Sigmoid colon (tissue), 7 donors: ENCODE measurements around the gene PRPF18. TPM values are rescaled to one million over a fixed set of nuclear protein-coding genes. Genes with fewer than 3 reads are reported as not detected.

Experiments used
- DNase-seq: peaks from one replicate; pipeline ENCODE4 v3.0.0-alpha.2; 2019
- H3K27ac ChIP-seq, 4 donors: fragments of 200-600 bp; sonication (generic); one replicate each; pipeline ENCODE4 v1.5.1; 2016 to 2019; ENCODE audit warnings: mild to moderate bottlenecking in 1 of 4
- H3K27me3 ChIP-seq, 3 donors: fragments of 200-600 bp; sonication (generic); one replicate each; pipeline ENCODE4 v1.5.1; 2019; ENCODE audit warnings: mild to moderate bottlenecking in 1 of 3
- H3K36me3 ChIP-seq, 4 donors: fragments of 200-600 bp; sonication (generic); one replicate each; pipeline ENCODE4 v1.5.1; 2016 to 2019
- H3K4me1 ChIP-seq, 4 donors: fragments of 200-600 bp; sonication (generic); one replicate each; pipeline ENCODE4 v1.5.1; 2017 to 2019
- H3K4me3 ChIP-seq, 4 donors: fragments of 200-600 bp; sonication (generic); one replicate each; pipeline ENCODE4 v1.5.1; 2017 to 2019; ENCODE audit warnings: mild to moderate bottlenecking in 2 of 4, moderate library complexity in 1 of 4
- H3K9me3 ChIP-seq, 4 donors: fragments of 200-600 bp in 3 of 4; sonication (generic) in 3 of 4; one replicate each; pipeline versions ENCODE4 v1.5.1 to v1.6.1; 2013 to 2019
- EP300 ChIP-seq, 4 donors: sonication (generic); formaldehyde crosslinking; IDR thresholded peaks; one replicate each; pipeline ENCODE4 v1.6.1; 2017; ENCODE audit warnings: antibody characterized with exemption in 4 of 4
- POLR2A ChIP-seq, 2 donors: fragments of 450-650 bp; IDR thresholded peaks; one replicate each; pipeline ENCODE4 v1.6.1; 2016; ENCODE audit warnings: antibody characterized with exemption in 2 of 2, mild to moderate bottlenecking in 2 of 2, moderate library complexity in 2 of 2
- POLR2AphosphoS5 ChIP-seq, 4 donors: sonication (generic); formaldehyde crosslinking; IDR thresholded peaks; one replicate each; pipeline ENCODE4 v1.6.1; 2017; ENCODE audit warnings: antibody characterized with exemption in 4 of 4
- WGBS, 2 donors: extraction: QIAGEN DNeasy Blood & Tissue Kit; methylation state at CpG; one replicate each; pipeline ENCODE4 v1.1.7; 2013; 5-methylcytosine and 5-hydroxymethylcytosine counted together
- intact Hi-C: fragments of 100-400 bp; cut with DNase I; formaldehyde crosslinking; loops from one replicate; pipeline ENCODE4 v1.15.1; 2023
- polyA plus RNA-seq, 3 donors: library from polyadenylated mRNA; stranded (reverse); fragments of 200-250 nt; gene quantifications; one replicate each; pipeline ENCODE4 v1.2.3, GENCODE V29; 2013
- total RNA-seq, 4 donors: library from RNA; depleted of rRNA; stranded (reverse); fragments of >200 nt; gene quantifications; one replicate each; pipeline ENCODE4 v1.1.0, GENCODE V29; 2016
- TF ChIP-seq, protein P1 (sequence below), 4 experiments: fragments of 450-650 bp in 3 of 4; fragments of 200-600 bp in 1 of 4; IDR thresholded peaks; one replicate each; pipeline ENCODE4 v1.5.1; 2016 to 2019; ENCODE audit warnings: antibody characterized with exemption in 4 of 4, mild to moderate bottlenecking in 3 of 4, moderate library complexity in 2 of 4
- donor health status: healthy with polysubstance abuse.
- donor health status: Bipolar disorder and iron deficiency.
- donor health status: healthy.

Gene PRPF18
- total and polyA plus RNA-seq, 7 donors = 21.2 to 39.3 (median 27.5) TPM

DNA sequence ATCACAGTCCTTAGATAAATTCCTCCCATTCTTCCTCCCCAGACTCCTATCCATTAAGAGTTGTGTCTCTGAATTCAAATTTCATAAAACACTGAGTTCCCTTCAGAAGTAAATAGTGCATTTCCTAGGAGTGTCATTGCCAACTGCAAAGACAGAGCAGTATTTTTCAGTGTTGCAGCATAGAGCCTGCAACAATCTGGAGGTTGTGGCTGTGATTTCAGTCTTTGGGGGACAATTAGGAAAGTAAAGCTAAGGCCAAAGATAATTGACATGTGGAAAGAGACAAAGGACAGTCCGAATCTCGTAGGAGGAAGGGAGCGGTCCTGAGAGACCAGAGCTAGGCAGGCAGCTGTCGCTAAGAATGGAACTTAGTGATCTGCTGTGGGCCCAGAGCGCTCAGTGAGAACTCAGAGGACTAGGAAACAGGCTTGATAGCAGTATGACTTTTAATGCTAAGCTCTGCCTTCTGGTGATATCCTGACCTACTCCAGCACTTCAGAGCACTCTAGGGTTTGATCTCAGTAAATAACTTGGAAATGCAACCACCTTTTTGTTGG, 46.2 kb downstream of the PRPF18 start:
- H3K27me3 ChIP-seq = no peaks in the 10 kb centered on the region
- peaks cover 0 to 37% (median 27%) of the 10 kb centered on the region in 4 donors for H3K4me1 ChIP-seq
- peak overlapping the region; percentile 75 to 86 (median 78) for H3K27ac ChIP-seq
- no peak overlapping the region for H3K4me3 ChIP-seq
- peaks cover 0 to 14% (median 2%) of the 10 kb centered on the region in 4 donors for H3K36me3 ChIP-seq
- 84 to 90% methylated on average over 5 of the region's 5 CpGs for WGBS, 2 donors
- intact Hi-C loops = no loop called here
- H3K9me3 ChIP-seq = no peaks in the 10 kb centered on the region
- peak in 1 of 4 donors; percentile 12 for TF ChIP-seq EP300 (IDR thresholded peaks at IDR 0.05)
- TF ChIP-seq, protein P1, sequence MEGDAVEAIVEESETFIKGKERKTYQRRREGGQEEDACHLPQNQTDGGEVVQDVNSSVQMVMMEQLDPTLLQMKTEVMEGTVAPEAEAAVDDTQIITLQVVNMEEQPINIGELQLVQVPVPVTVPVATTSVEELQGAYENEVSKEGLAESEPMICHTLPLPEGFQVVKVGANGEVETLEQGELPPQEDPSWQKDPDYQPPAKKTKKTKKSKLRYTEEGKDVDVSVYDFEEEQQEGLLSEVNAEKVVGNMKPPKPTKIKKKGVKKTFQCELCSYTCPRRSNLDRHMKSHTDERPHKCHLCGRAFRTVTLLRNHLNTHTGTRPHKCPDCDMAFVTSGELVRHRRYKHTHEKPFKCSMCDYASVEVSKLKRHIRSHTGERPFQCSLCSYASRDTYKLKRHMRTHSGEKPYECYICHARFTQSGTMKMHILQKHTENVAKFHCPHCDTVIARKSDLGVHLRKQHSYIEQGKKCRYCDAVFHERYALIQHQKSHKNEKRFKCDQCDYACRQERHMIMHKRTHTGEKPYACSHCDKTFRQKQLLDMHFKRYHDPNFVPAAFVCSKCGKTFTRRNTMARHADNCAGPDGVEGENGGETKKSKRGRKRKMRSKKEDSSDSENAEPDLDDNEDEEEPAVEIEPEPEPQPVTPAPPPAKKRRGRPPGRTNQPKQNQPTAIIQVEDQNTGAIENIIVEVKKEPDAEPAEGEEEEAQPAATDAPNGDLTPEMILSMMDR (IDR thresholded peaks at IDR 0.05) = no peak
- peak in 2 of 4 donors; percentile 21 to 25 for TF ChIP-seq POLR2AphosphoS5 (IDR thresholded peaks at IDR 0.05)
- no peak for TF ChIP-seq POLR2A (IDR thresholded peaks at IDR 0.05)
- no peak for DNase-seq

DNA sequence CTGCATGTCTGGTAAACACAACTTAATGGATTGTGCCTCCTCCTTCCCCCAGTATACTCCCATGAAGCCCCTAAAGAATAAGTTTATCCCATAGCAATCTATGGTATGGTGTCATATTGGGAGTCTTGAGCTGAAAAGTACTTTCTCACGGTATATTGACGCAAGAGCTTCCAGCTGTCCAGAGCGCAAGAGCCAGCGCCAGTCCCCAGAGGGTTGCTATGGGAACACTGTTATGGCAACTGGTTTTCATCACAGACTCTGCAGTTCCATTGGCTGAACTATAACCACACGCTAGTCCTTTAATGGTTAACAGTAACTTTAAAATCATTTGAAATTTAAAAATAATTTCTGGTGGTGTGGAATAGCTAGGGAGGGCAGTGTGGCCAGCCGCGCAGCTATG, 46.9 kb downstream of the PRPF18 start:
- intact Hi-C loops = no loop called here
- H3K4me1 ChIP-seq = peaks cover 0 to 33% (median 27%) of the 10 kb centered on the region in 4 donors
- H3K9me3 ChIP-seq = no peaks in the 10 kb centered on the region
- peaks cover 0 to 19% (median 2%) of the 10 kb centered on the region in 4 donors for H3K36me3 ChIP-seq
- peak overlapping the region; percentile 75 to 86 (median 78) for H3K27ac ChIP-seq
- peak; percentile 22 to 68 (median 47) for TF ChIP-seq EP300 (IDR thresholded peaks at IDR 0.05)
- peak; percentile 47 to 75 (median 69) for TF ChIP-seq POLR2AphosphoS5 (IDR thresholded peaks at IDR 0.05)
- TF ChIP-seq POLR2A (IDR thresholded peaks at IDR 0.05) = no peak
- TF ChIP-seq, protein P1 (IDR thresholded peaks at IDR 0.05) = no peak
- H3K4me3 ChIP-seq = no peak overlapping the region
- H3K27me3 ChIP-seq = no peaks in the 10 kb centered on the region
- peak; percentile 92 for DNase-seq
- 82 to 87% methylated on average over 7 of the region's 7 CpGs for WGBS, 2 donors

DNA sequence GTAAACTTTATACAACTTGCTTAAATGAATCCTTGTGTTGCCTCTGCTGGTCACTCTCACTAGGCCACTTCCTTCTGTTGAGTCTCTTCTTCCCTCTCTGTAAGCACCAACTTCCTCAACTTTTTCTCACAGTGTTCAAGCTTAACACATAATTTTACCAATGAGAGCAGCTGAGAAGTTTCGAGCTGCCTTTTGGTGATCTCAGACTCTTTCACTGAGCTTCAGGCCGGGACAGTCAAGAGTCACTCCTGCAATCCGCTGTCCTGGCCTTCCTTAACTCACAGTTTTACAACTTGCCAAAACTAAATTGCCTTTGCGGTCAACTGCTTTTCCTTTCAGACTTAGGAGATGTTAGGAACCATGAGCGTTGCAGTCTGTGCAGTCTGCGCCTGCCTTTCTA, 47.4 kb downstream of the PRPF18 start:
- no peaks in the 10 kb centered on the region for H3K9me3 ChIP-seq
- H3K4me3 ChIP-seq = no peak overlapping the region
- peak overlapping the region; percentile 75 to 86 (median 78) for H3K27ac ChIP-seq
- intact Hi-C loops = no loop called here
- no peaks in the 10 kb centered on the region for H3K27me3 ChIP-seq
- WGBS, 2 donors = 71 to 82% methylated on average over 6 of the region's 6 CpGs
- H3K4me1 ChIP-seq = peaks cover 0 to 29% (median 26%) of the 10 kb centered on the region in 4 donors
- no peak for DNase-seq
- H3K36me3 ChIP-seq = peaks cover 0 to 24% (median 2%) of the 10 kb centered on the region in 4 donors
- TF ChIP-seq, protein P1 (IDR thresholded peaks at IDR 0.05) = no peak
- TF ChIP-seq POLR2A (IDR thresholded peaks at IDR 0.05) (no peak), POLR2AphosphoS5 (IDR thresholded peaks at IDR 0.05) (peak in 2 of 4 donors; percentile 10 to 31), EP300 (IDR thresholded peaks at IDR 0.05) (no peak)

DNA sequence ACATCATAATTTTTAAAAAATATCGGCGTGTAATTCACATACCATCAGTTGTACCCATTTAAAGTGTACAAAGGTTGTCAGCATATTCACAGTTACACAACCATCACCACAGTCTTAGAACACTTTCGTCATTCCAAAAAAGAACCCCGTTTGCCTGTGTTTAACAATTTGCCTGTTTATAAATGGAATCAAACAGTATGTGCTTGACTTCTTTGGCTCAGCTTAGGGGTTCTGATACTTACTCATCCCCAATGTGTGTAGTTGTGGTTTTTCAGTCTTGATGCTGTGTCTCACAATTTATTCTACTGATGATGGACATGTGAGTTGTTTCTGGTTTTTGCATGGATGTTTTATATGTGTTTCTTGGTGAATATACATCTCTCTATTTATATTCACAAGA, 50.0 kb downstream of the PRPF18 start:
- intact Hi-C loops = no loop called here

More for the DNA sequence above, 50.0 kb downstream of the PRPF18 start:
- Histone ChIP-seq H3K27me3 (no peaks in the 10 kb centered on the region), H3K9me3 (peaks cover 0 to 3% (median 0%) of the 10 kb centered on the region in 4 donors), H3K4me1 (peaks cover 0 to 29% (median 25%) of the 10 kb centered on the region in 4 donors), H3K4me3 (no peak overlapping the region), H3K27ac (peak overlapping the region in 1 of 4 donors; percentile 18), H3K36me3 (peaks cover 0 to 19% (median 2%) of the 10 kb centered on the region in 4 donors)
- DNase-seq = no peak
- TF ChIP-seq POLR2AphosphoS5 (IDR thresholded peaks at IDR 0.05) (no peak), EP300 (IDR thresholded peaks at IDR 0.05) (no peak), POLR2A (IDR thresholded peaks at IDR 0.05) (no peak)
- TF ChIP-seq, protein P1 (IDR thresholded peaks at IDR 0.05) = no peak
- 93% methylated on average over 4 of the region's 4 CpGs for WGBS, 2 donors
